ENCODE data around the gene CEP41. TPM values are rescaled to one million over a fixed set of nuclear protein-coding genes. Genes with fewer than 3 reads are reported as not detected.

The CEP41 gene
- total and polyA plus RNA-seq, 2 donors from 2014 or later, result 8.1 to 12.7 TPM

GRCh38 chr7:130356121-130356875 is 84.5 kb downstream of the CEP41 start:
- FAIRE-seq, result no peak
- no peak for TF ChIP-seq CTCF (IDR thresholded peaks at IDR 0.05; ENCODE audit: borderline replicate concordance, extremely low read depth, insufficient read depth)
- DNase-seq, result peak; percentile 92 to 98 (median 95)
- Histone ChIP-seq H3K9me3 (ENCODE audit: control insufficient read depth in 2 of 3, insufficient read depth in 1 of 3, low read length in 3 of 3) (peaks cover 0 to 10% (median 2%) of the 10 kb centered on the region in 3 donors), H3K4me1 (ENCODE audit: control insufficient read depth in 2 of 3, insufficient read depth in 2 of 3, low read depth in 1 of 3, low read length in 3 of 3) (peaks cover 8 to 12% (median 9%) of the 10 kb centered on the region in 3 donors), H3K4me3 (ENCODE audit: low read length in 3 of 3) (no peak overlapping the region), H3K36me3 (ENCODE audit: control insufficient read depth in 2 of 3, insufficient read depth in 3 of 3, low read length in 3 of 3) (no peaks in the 10 kb centered on the region), H3K9ac (ENCODE audit: low read length in 3 of 3) (peak overlapping the region in 1 of 3 donors; percentile 44), H3K27ac (ENCODE audit: low read depth in 2 of 2, low read length in 2 of 2) (peak overlapping the region; percentile 38 to 82), H3K27me3 (ENCODE audit: control insufficient read depth, insufficient read depth, low read length) (no peaks in the 10 kb centered on the region)
- intact Hi-C loops (cut with DNase I), result no loop called here

- no peaks in the 10 kb centered on the region for H3K9me3 ChIP-seq (ENCODE audit: control insufficient read depth in 2 of 3, insufficient read depth in 1 of 3, low read length in 3 of 3)
- H3K4me1 ChIP-seq (ENCODE audit: control insufficient read depth in 2 of 3, insufficient read depth in 2 of 3, low read depth in 1 of 3, low read length in 3 of 3), result peaks cover 10 to 13% (median 11%) of the 10 kb centered on the region in 3 donors
- no peak for TF ChIP-seq CTCF (IDR thresholded peaks at IDR 0.05; ENCODE audit: borderline replicate concordance, extremely low read depth, insufficient read depth)
- no peaks in the 10 kb centered on the region for H3K36me3 ChIP-seq (ENCODE audit: control insufficient read depth in 2 of 3, insufficient read depth in 3 of 3, low read length in 3 of 3)
- no peak for DNase-seq
- H3K27me3 ChIP-seq (ENCODE audit: control insufficient read depth, insufficient read depth, low read length), result no peaks in the 10 kb centered on the region
- intact Hi-C loops (cut with DNase I), result no loop called here
- no peak overlapping the region for H3K4me3 ChIP-seq (ENCODE audit: low read length in 3 of 3)
- no peak overlapping the region for H3K9ac ChIP-seq (ENCODE audit: low read length in 3 of 3)
- no peak for FAIRE-seq
- H3K27ac ChIP-seq (ENCODE audit: low read depth in 2 of 2, low read length in 2 of 2), result peak overlapping the region in 1 of 2 donors; percentile 1
These were observed 87.6 kb downstream of the CEP41 start for GRCh38 chr7:130353196-130353595.

- Histone ChIP-seq H3K4me1 (ENCODE audit: control insufficient read depth in 2 of 3, insufficient read depth in 2 of 3, low read depth in 1 of 3, low read length in 3 of 3) (peaks cover 10 to 13% (median 11%) of the 10 kb centered on the region in 3 donors), H3K36me3 (ENCODE audit: control insufficient read depth in 2 of 3, insufficient read depth in 3 of 3, low read length in 3 of 3) (no peaks in the 10 kb centered on the region), H3K4me3 (ENCODE audit: low read length in 3 of 3) (no peak overlapping the region), H3K9me3 (ENCODE audit: control insufficient read depth in 2 of 3, insufficient read depth in 1 of 3, low read length in 3 of 3) (no peaks in the 10 kb centered on the region), H3K9ac (ENCODE audit: low read length in 3 of 3) (peak overlapping the region in 1 of 3 donors; percentile 51), H3K27ac (ENCODE audit: low read depth in 2 of 2, low read length in 2 of 2) (peak overlapping the region; percentile 11 to 51), H3K27me3 (ENCODE audit: control insufficient read depth, insufficient read depth, low read length) (no peaks in the 10 kb centered on the region)
- DNase-seq (no peak), FAIRE-seq (no peak)
- no peak for TF ChIP-seq CTCF (IDR thresholded peaks at IDR 0.05; ENCODE audit: borderline replicate concordance, extremely low read depth, insufficient read depth)
- intact Hi-C loops (cut with DNase I), result no loop called here
These were observed 88.4 kb downstream of the CEP41 start for GRCh38 chr7:130352194-130353074.

Measured in kidney (tissue), 14 donors.